ENCODE measurements around the gene RAB11FIP4.
A peak's percentile ranks its signal among the peaks of the same experiment; 100 is the strongest.

Gene RAB11FIP4

GRCh38 chr17:31387438-31387837, 4.0 kb upstream of the RAB11FIP4 start:
- no peak for DNase-seq

- no peak for DNase-seq
These were observed 3.1 kb upstream of the RAB11FIP4 start for GRCh38 chr17:31388351-31388750.

- DNase-seq, result peak; percentile 45
These were observed 2.5 kb upstream of the RAB11FIP4 start for GRCh38 chr17:31388770-31389656.

- DNase-seq, result no peak
These were observed 1.7 kb upstream of the RAB11FIP4 start for GRCh38 chr17:31389657-31390381.

- no peak for DNase-seq
These were observed 1.1 kb upstream of the RAB11FIP4 start for GRCh38 chr17:31390426-31390747.

- no peak for DNase-seq
These were observed 553 bp upstream of the RAB11FIP4 start for GRCh38 chr17:31390748-31391495.

GRCh38 chr17:31392002-31392855, 754 bp downstream of the RAB11FIP4 start:
- no peak for DNase-seq

GRCh38 chr17:31392856-31393748, 1.6 kb downstream of the RAB11FIP4 start:
- no peak for DNase-seq

GRCh38 chr17:31393749-31394146, 2.3 kb downstream of the RAB11FIP4 start:
- DNase-seq, result no peak

- peak; percentile 14 for DNase-seq
These were observed 3.1 kb downstream of the RAB11FIP4 start for GRCh38 chr17:31394544-31394943.

GRCh38 chr17:31397256-31397939, 5.9 kb downstream of the RAB11FIP4 start:
- no peak for DNase-seq

GRCh38 chr17:31398381-31399311, 7.2 kb downstream of the RAB11FIP4 start:
- DNase-seq, result no peak

- DNase-seq, result no peak
These were observed 9.0 kb downstream of the RAB11FIP4 start for GRCh38 chr17:31400481-31400950.

GRCh38 chr17:31401456-31402254, 10.2 kb downstream of the RAB11FIP4 start:
- DNase-seq, result no peak

GRCh38 chr17:31404028-31404949, 12.8 kb downstream of the RAB11FIP4 start:
- no peak for DNase-seq

GRCh38 chr17:31405890-31406371, 14.5 kb downstream of the RAB11FIP4 start:
- no peak for DNase-seq

GRCh38 chr17:31408586-31408985, 17.1 kb downstream of the RAB11FIP4 start:
- no peak for DNase-seq
